GM18907 (cell line): Measurements from ENCODE around the gene HORMAD2.

Experiments
- ATAC-seq: cut with Tn5 transposase; IDR thresholded peaks from one replicate; pipeline ENCODE4 v1.9.1; 2021; ENCODE audit warnings: mild to moderate bottlenecking, moderate library complexity; ENCODE audit not compliant: unreplicated experiment

The HORMAD2 gene

DNA sequence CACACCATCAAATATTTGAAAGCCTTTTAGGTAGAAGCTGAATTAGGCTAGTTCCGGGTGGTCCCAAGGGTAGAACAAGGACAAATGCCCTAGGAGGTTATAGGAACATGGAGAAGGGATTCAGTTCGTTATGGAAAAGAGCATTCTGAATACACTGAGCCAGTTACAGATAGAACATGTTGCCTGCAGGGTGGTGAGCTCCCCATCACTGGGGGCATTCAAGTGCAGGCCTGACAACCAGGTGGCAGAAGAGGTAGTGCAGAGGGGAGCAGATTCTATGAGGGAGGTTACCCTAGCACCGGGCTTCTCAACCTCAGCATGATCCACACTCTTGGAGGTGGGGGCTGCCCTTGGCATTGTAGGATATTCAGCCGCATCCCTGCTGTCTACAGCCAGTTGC, 142.1 kb downstream of the HORMAD2 start:
- ATAC-seq: no peak

DNA sequence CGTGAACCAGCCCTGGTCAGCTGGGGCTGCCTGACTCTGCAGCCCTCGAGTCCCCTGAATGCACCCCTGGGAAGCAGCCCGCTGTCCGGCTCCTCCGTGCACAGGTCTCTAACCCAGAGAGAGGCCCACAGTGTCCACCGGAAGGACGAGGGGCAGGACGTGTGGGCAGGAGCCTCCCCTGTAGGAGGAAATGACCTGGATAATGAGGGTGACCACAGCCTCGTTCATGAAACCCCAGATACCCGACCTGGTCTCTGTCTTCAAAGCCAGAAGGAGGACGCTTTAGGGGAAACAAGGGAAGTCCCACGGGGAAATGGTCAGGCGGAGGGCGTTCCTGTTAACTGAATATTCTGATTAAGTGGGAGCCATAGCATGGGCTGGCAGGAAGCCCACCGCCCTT, 143.0 kb downstream of the HORMAD2 start:
- ATAC-seq: no peak

- no peak for ATAC-seq
These were observed 144.0 kb downstream of the HORMAD2 start for GRCh38 chr22:30224161-30224857.

- no peak for ATAC-seq
These were observed 145.1 kb downstream of the HORMAD2 start for GRCh38 chr22:30225220-30225927.

DNA sequence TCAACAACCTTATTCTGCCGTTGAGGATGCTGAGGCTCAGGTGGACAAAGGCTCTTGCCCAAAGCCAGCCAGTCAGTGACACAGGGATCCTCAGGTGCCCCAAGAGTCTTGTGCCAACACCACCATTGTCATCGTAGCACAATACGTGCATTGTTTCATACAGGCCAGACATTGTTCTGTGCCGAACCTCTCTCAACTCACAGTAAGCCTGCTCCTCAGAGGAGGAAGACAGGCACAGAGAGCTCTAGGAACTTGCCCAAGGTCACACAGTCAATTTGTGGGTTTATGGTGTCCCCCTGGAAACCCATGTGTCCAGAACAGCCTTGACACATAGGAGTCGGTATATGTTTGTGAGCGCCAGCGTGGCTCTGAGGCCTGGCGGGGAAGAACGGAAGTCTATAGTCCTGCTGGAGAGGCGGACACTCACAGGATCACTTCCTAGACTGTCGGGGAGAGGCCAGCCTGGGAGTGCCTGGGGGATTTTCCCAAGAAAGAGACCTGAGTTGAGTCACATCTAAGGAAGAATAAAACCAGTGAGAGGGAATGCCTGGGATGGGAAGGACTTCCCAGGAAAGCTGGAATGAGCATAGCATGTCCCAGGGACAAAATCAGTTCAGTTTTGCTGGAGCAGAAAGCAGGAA, 146.0 kb downstream of the HORMAD2 start:
- no peak for ATAC-seq
